HepG2 (cell line): ENCODE results near the gene INAFM2. TPM values are rescaled to one million over a fixed set of nuclear protein-coding genes. Genes with fewer than 3 reads are reported as not detected.
A peak's percentile ranks its signal among the peaks of the same experiment; 100 is the strongest.

Experiments used
- AHR ChIP-seq: IDR thresholded peaks from 2 replicates; pipeline ENCODE4 v1.6.1; 2018; ENCODE audit warnings: missing genetic modification reagents, missing compliant biosample characterization
- ARNTL ChIP-seq: sonication (generic); formaldehyde crosslinking; IDR thresholded peaks from 2 replicates; pipeline ENCODE4 v1.4.0; 2020; ENCODE audit warnings: mild to moderate bottlenecking, missing genetic modification reagents
- CCAR2 ChIP-seq: fragments of 200-400 bp; formaldehyde crosslinking; optimal IDR thresholded peaks from 2 replicates; pipeline ENCODE3; 2018; ENCODE audit warnings: low read depth, mild to moderate bottlenecking, low read length, moderate library complexity
- CENPT ChIP-seq: sonication (generic); formaldehyde crosslinking; IDR thresholded peaks from 2 replicates; pipeline ENCODE4 v1.8.0; 2022; ENCODE audit warnings: low read depth, mild to moderate bottlenecking, moderate library complexity, missing genetic modification reagents
- IRF2 ChIP-seq: IDR thresholded peaks from 2 replicates; pipeline ENCODE4 v1.6.1; 2018; ENCODE audit warnings: missing genetic modification reagents, missing compliant biosample characterization
- KLF12 ChIP-seq: sonication (generic); formaldehyde crosslinking; IDR thresholded peaks from 2 replicates; pipeline ENCODE4 v1.4.0; 2020; ENCODE audit warnings: missing genetic modification reagents, borderline replicate concordance
- MAFG ChIP-seq: sonication (generic); formaldehyde crosslinking; IDR thresholded peaks from 2 replicates; pipeline ENCODE4 v1.5.1; 2020; ENCODE audit warnings: mild to moderate bottlenecking, missing genetic modification reagents
- MTERF4 ChIP-seq: sonication (generic); formaldehyde crosslinking; IDR thresholded peaks from 2 replicates; pipeline ENCODE4 v1.8.0; 2023; ENCODE audit warnings: mild to moderate bottlenecking, missing genetic modification reagents
- NFKBIZ ChIP-seq: IDR thresholded peaks from 2 replicates; pipeline ENCODE4 v1.6.1; 2018; ENCODE audit warnings: missing genetic modification reagents, missing compliant biosample characterization
- NR0B2 ChIP-seq: sonication (generic); formaldehyde crosslinking; IDR thresholded peaks from 2 replicates; pipeline ENCODE4 v1.4.0; 2020; ENCODE audit warnings: mild to moderate bottlenecking, missing genetic modification reagents
- PCBP2 ChIP-seq: fragments of 200-400 bp; formaldehyde crosslinking; optimal IDR thresholded peaks from 2 replicates; pipeline ENCODE3; 2018; ENCODE audit warnings: low read length, low read depth; ENCODE audit not compliant: poor library complexity, severe bottlenecking
- RERE ChIP-seq: IDR thresholded peaks from 2 replicates; pipeline ENCODE4 v1.6.1; 2016; ENCODE audit warnings: low read depth, missing genetic modification reagents, missing compliant biosample characterization
- RFX1 ChIP-seq: fragments of 450-650 bp; IDR thresholded peaks from 2 replicates; pipeline ENCODE4 v1.6.1; 2017
- SRSF9 ChIP-seq: fragments of 200-400 bp; formaldehyde crosslinking; IDR thresholded peaks from 2 replicates; pipeline ENCODE4 v1.6.1; 2018; ENCODE audit warnings: borderline replicate concordance, mild to moderate bottlenecking, low read depth, low read length; ENCODE audit not compliant: insufficient read depth, poor library complexity, severe bottlenecking
- YY1 ChIP-seq: IDR thresholded peaks from 2 replicates; pipeline ENCODE4 v1.6.1; 2011; ENCODE audit warnings: low read length, low read depth, moderate library complexity, mild to moderate bottlenecking; ENCODE audit not compliant: insufficient read depth, insufficient replicate concordance
- ZIK1 ChIP-seq: sonication (generic); formaldehyde crosslinking; IDR thresholded peaks from 2 replicates; pipeline ENCODE4 v1.5.0; 2020; ENCODE audit warnings: mild to moderate bottlenecking, low read depth, missing genetic modification reagents, borderline replicate concordance
- ZNF34 ChIP-seq: sonication (generic); formaldehyde crosslinking; IDR thresholded peaks from 2 replicates; pipeline ENCODE4 v1.4.0; 2020; ENCODE audit warnings: mild to moderate bottlenecking, missing genetic modification reagents, borderline replicate concordance
- ZNF501 ChIP-seq: sonication (generic); formaldehyde crosslinking; IDR thresholded peaks from 2 replicates; pipeline ENCODE4 v1.5.1; 2020; ENCODE audit warnings: mild to moderate bottlenecking, moderate library complexity, missing genetic modification reagents
- ZNF691 ChIP-seq: sonication (generic); formaldehyde crosslinking; IDR thresholded peaks from 2 replicates; pipeline ENCODE4 v1.4.0; 2020; ENCODE audit warnings: missing genetic modification reagents, low read depth, mild to moderate bottlenecking, borderline replicate concordance
- ZNF749 ChIP-seq: sonication (generic); formaldehyde crosslinking; IDR thresholded peaks from 2 replicates; pipeline ENCODE4 v1.8.0; 2022; ENCODE audit warnings: mild to moderate bottlenecking, missing genetic modification reagents, moderate library complexity, borderline replicate concordance
- polyA plus RNA-seq, 8 experiments: library from polyadenylated mRNA; depleted of rRNA in 3 of 8; stranded (reverse) in 7 of 8; unstranded in 1 of 8; fragments of >200 nt; fragmentation: Illumina TruSeq in 4 of 8; extraction: Trizol in 4 of 8; gene quantifications; 2 replicates each; pipeline versions ENCODE4 v1.2.1 to v1.2.3, GENCODE V29; 2011 to 2016; ENCODE audit warnings: low read depth in 4 of 8, missing spikeins in 1 of 8, mixed read lengths in 1 of 8; ENCODE audit not compliant: insufficient read depth in 1 of 8
- total RNA-seq, 5 experiments: library from RNA; depleted of rRNA; stranded (reverse); fragments of >200 nt; fragmentation: Illumina TruSeq; extraction: Trizol; gene quantifications; 2 replicates each; pipeline ENCODE4 v1.2.3, GENCODE V29; 2016; ENCODE audit warnings: low read depth in 1 of 5

The INAFM2 gene
- total and polyA plus RNA-seq, 2 of the 13 experiments (the other 11 are each of a cell fraction or from before 2014, with no cell fraction given): 5.5 to 6.5 TPM

GRCh38 chr15:40323239-40323952 is at the start of gene INAFM2 (continued):
- TF ChIP-seq RERE: no peak
- TF ChIP-seq ZNF691 (CRISPR knock-in tag): no peak
- TF ChIP-seq IRF2: peak; percentile 18; the same call in 1 of the 2 replicates
- TF ChIP-seq ZNF501: no peak
- TF ChIP-seq ZNF749 (CRISPR knock-in tag): 0 out of 2 replicates have a peak, but pooled peaks have one; percentile 29
- peak; percentile 40 for TF ChIP-seq CCAR2
- TF ChIP-seq RFX1: no peak
- peak; percentile 74; the same call in 1 of the 2 replicates for TF ChIP-seq ZNF34 (CRISPR knock-in tag)
- no peak for TF ChIP-seq AHR (CRISPR knock-in tag)
- TF ChIP-seq YY1: peak; percentile 65
- no peak for TF ChIP-seq CENPT (CRISPR knock-in tag)
- no peak for TF ChIP-seq SRSF9
- no peak for TF ChIP-seq ARNTL (CRISPR knock-in tag)
- TF ChIP-seq NR0B2 (CRISPR knock-in tag): peak; percentile 76; the same call in 1 of the 2 replicates
- no peak for TF ChIP-seq ZIK1 (CRISPR knock-in tag)
- peak; percentile 47; the same call in 1 of the 2 replicates for TF ChIP-seq KLF12 (CRISPR knock-in tag)
- no peak for TF ChIP-seq PCBP2
- no peak for TF ChIP-seq MAFG (CRISPR knock-in tag)
- TF ChIP-seq MTERF4 (CRISPR knock-in tag): no peak
- no peak for TF ChIP-seq NFKBIZ (CRISPR knock-in tag)
